Rectal smooth muscle tissue (tissue), 1 donor: ENCODE results near the gene SNX30.

Experiments
- H3K27ac ChIP-seq: one replicate; pipeline ENCODE4 v1.7.0; 2013; ENCODE audit warnings: low read depth, low read length, inconsistent platforms
- H3K27me3 ChIP-seq: one replicate; pipeline ENCODE4 v1.7.0; 2013; ENCODE audit warnings: low read length; ENCODE audit not compliant: control insufficient read depth, insufficient read depth
- H3K36me3 ChIP-seq: one replicate; pipeline ENCODE4 v1.7.0; 2013; ENCODE audit warnings: low read length; ENCODE audit not compliant: control insufficient read depth, insufficient read depth
- H3K4me1 ChIP-seq: one replicate; pipeline ENCODE4 v1.7.0; 2013; ENCODE audit warnings: low read length; ENCODE audit not compliant: control insufficient read depth, insufficient read depth
- H3K4me3 ChIP-seq: one replicate; pipeline ENCODE4 v1.7.0; 2013; ENCODE audit warnings: low read length
- H3K9ac ChIP-seq: one replicate; pipeline ENCODE4 v1.7.0; 2013; ENCODE audit warnings: low read length

Gene SNX30

DNA sequence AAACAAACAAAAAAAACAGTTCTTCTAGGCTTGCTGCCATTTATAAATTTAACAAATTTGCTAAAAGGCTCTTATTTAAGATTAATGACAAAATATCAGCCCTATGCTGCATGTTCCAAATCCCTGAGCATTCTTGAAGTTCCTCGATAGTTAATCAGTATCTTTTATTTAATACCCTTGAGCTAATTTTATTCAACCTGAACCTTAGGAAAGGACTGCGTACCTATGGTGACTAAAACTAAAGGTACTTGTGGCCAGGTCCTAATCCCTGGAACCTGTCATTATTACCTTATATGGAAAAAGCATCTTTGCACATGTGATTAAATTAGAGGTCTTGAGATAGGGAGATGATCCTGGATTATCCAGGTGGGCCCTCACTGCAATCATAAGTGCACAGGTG is 22.2 kb upstream of the SNX30 start:
- Histone ChIP-seq H3K4me3 (no peak overlapping the region), H3K9ac (no peak overlapping the region), H3K27ac (no peak overlapping the region), H3K36me3 (no peaks in the 10 kb centered on the region), H3K4me1 (no peaks in the 10 kb centered on the region), H3K27me3 (no peaks in the 10 kb centered on the region)

DNA sequence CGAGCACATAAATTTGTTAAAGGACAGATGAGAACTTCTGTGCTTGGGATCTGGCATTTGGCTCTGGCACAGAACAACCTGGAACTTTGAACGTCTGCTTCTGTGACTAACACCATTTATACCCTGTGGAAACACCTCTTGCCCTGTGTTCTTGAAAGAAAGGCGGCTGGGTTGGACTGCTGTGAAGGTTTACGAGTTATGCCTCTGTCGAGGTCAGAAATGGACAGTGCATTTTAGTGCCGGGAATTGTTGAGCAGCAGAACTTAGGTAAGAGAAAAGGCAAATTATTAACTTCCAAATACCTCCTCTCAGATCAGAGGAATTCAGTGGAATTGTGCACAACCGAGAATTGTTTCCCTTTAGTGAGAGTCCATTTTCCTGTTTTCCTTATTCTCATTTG is 18.6 kb upstream of the SNX30 start:
- H3K27me3 ChIP-seq = no peaks in the 10 kb centered on the region
- H3K4me3 ChIP-seq = no peak overlapping the region
- no peaks in the 10 kb centered on the region for H3K4me1 ChIP-seq
- H3K9ac ChIP-seq = no peak overlapping the region
- no peaks in the 10 kb centered on the region for H3K36me3 ChIP-seq
- no peak overlapping the region for H3K27ac ChIP-seq

DNA sequence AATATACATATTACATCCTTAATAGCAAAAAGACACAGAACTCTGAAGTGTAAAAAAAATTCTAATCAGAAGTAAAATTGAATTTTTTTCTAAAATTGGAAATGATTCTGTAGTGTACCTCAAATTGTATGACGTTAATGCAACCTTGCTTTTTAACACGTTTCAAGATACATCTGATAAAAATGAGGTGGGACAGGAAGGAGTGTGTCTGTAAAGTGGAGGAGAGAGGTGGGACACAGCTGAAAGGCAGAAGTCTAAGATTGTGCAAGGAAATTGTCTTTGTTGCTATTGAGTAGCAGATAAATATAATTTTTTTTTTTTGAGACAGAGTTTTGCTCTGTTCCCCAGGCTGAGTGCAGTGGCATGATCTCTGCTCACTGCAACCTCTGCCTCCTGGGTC is 15.7 kb upstream of the SNX30 start:
- Histone ChIP-seq H3K9ac (no peak overlapping the region), H3K4me3 (no peak overlapping the region), H3K27me3 (no peaks in the 10 kb centered on the region), H3K36me3 (no peaks in the 10 kb centered on the region), H3K4me1 (no peaks in the 10 kb centered on the region), H3K27ac (no peak overlapping the region)

DNA sequence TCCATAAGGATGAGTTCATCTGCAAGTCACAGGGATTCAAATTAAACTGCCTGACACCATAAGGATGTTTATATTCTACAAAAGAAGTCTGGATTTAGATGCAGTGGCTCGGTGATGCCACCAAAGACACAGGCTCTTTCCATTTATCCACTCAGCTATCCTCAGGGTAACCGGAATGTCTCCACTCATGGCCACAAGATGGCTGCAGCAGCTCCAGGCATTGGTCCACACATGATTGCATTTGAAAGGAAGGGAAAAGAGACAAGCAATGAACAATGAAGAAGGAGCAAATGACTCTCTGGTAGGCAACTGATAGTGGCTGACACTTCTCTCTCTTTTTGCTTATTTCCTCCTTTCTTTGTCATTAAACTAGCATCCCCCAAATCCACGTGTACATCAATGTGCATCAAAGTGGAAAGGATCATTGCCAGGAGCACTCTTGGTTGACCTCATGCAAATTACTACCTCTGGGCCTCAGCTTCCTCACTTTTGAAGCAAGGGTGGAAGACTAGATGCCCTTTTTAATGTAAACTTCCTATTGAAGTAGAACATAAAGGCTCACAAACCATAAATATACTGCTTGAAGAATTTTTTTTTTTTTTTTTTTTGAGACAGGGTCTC is 7.2 kb upstream of the SNX30 start:
- Histone ChIP-seq H3K27me3 (no peaks in the 10 kb centered on the region), H3K36me3 (no peaks in the 10 kb centered on the region), H3K9ac (no peak overlapping the region), H3K27ac (no peak overlapping the region), H3K4me3 (no peak overlapping the region), H3K4me1 (no peaks in the 10 kb centered on the region)

DNA sequence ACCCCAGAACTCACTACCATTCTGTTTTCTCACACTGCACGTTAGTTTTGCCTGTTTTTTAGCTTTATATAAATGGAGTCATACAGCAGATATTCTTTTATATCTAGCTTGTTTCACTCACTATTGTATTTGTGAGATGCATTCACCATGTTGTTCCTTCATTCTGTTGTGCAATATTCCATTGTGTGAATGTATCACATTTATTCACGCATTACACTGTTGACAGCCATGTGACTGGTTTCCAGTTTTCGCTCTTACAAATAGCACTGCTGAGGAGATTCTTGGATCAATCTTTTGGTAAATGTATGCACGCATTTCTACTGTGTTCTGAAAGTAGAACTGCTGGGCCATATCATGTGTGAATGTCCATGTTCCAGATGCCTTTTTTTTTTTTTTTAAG is 6.4 kb upstream of the SNX30 start:
- Histone ChIP-seq H3K27ac (no peak overlapping the region), H3K27me3 (no peaks in the 10 kb centered on the region), H3K4me1 (no peaks in the 10 kb centered on the region), H3K9ac (no peak overlapping the region), H3K4me3 (no peak overlapping the region), H3K36me3 (no peaks in the 10 kb centered on the region)

DNA sequence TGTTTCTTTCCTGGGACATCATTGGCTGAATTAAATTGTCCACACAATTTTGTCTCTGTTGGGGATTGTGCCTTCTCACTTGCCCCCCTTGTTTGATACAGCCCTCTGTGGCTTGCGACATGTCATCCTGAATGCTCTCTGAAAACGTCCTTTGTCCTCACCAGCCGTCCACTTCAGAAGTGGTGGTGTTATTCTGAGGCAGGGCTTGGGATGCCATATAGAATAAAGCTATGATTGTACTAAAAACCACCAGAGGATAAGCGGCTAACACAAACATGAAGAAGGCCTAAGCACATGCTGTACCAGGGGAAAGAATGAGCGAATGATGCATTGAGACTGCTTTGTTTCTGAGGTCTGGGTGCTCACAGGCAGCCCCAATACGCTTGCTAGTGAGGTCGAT is 3.5 kb upstream of the SNX30 start:
- Histone ChIP-seq H3K27me3 (no peaks in the 10 kb centered on the region), H3K9ac (no peak overlapping the region), H3K4me1 (peaks cover 3% of the 10 kb centered on the region), H3K36me3 (no peaks in the 10 kb centered on the region), H3K27ac (peak overlapping the region; percentile 60), H3K4me3 (no peak overlapping the region)

DNA sequence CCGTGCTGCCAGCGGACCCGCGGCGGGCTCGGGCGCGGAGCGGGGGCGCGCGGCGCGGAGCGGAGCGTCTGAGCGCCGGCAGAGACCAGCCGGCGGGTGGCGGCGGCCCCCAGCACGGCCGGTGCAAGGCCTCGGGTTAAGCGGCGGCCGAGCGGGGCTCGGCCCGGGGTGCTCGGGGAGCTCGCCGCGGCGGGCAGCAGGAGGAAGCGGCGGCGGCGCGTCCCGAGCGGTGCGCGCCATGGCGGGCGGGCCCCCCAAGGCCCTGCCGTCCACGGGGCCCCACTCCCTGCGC is 150 bp downstream of the SNX30 start:
- H3K27ac ChIP-seq = peak overlapping the region; percentile 51
- peak overlapping the region; percentile 73 for H3K9ac ChIP-seq
- peak overlapping the region; percentile 96 for H3K4me3 ChIP-seq
- H3K36me3 ChIP-seq = no peaks in the 10 kb centered on the region
- H3K27me3 ChIP-seq = no peaks in the 10 kb centered on the region
- peaks cover 19% of the 10 kb centered on the region for H3K4me1 ChIP-seq

DNA sequence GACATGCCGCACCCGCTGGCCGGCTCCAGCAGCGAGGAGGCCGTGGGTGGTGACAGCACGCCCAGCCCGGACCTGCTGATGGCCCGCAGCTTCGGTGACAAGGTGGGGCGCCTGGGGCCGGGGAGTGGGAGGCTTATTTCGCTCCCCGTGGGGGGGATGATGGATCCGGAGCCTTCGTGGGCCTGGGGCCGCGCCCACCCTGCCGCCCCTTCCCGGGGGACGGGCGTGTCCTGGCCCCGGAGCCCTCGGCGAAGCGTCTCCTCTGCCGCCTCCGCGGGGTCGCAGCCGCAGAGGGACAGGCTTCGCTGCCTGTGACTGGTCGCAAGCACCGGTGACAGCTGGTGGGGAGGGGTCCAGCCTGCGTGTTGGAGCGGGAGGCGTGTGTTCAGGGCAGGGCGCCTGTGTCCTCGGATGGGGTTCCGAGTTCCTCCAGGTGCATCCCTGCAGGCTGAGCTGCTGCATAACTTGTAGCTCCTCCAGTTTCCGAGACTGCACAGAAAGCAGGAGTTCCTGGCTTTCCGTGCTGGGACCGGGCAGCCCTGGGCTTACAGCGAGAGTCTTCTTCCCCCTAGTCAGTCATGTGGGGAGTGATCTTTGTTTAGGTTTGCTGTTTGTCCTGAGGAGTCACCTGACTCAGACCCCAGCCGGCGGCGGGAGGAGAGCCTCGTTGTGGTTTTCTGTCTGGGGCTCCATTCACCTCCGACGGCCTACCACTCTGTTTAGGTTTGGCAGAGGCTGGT is 666 bp downstream of the SNX30 start:
- Histone ChIP-seq H3K4me1 (peaks cover 24% of the 10 kb centered on the region), H3K36me3 (no peaks in the 10 kb centered on the region), H3K27ac (peak overlapping the region; percentile 51), H3K4me3 (peak overlapping the region; percentile 96), H3K9ac (peak overlapping the region; percentile 73), H3K27me3 (no peaks in the 10 kb centered on the region)

DNA sequence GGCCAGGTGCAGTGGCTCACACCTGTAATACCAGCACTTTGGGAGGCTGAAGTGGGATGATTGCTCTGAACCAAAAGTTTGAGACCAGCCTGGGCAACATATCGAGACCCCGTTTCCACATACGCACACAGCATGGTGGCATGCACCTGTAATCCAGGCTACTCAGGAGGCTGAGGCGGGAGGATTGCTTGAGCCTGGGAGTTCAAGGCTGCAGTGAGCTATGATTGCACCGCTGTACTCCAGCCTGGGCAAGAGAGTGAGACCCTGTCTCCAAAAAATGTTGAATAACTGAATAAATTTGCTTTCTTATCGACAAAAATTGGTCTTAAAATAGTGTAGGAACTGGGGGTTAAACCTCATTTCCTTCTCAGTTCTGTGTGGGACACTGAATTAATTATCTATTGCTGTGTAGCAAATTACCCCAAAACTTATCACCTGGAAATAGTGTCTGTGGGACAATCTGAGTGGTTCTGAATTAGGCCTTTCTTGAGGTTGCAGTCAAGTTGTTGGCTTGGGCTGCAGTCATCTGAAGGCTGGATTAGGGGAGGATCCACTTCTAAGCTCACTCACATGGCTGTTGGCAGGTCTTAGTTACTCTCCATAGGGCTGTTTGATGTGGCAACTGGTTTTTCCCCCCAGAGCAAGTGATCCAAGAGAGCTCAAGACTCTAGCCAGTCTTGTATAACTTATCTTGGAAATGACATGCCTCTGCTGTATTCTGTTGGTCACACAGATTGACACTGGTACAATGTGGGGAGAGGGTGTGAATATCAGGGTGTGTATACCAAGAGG is 2.0 kb downstream of the SNX30 start:
- Histone ChIP-seq H3K36me3 (no peaks in the 10 kb centered on the region), H3K9ac (no peak overlapping the region), H3K27ac (no peak overlapping the region), H3K27me3 (no peaks in the 10 kb centered on the region), H3K4me3 (peak overlapping the region; percentile 96), H3K4me1 (peaks cover 32% of the 10 kb centered on the region)

DNA sequence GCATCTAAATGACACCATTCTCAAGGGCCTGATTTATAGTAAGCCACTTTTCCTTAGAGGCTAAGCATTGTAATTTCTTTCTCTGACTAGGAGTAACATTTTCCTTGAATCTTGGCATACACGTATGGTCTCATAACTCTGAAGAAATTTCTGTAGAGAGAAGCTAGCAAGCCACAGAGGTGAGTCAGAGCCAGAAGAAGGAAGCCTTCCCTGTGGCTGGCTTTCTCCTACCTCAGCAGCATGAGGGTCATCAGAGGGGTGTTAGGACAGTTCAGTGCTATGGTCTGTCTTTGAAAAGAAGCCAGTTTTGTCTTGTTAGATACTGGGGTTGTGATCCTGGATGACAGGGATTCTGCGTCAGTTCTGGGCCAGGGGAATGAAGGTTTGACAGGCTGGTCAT is 3.2 kb downstream of the SNX30 start:
- H3K4me3 ChIP-seq = no peak overlapping the region
- peak overlapping the region; percentile 41 for H3K27ac ChIP-seq
- no peak overlapping the region for H3K9ac ChIP-seq
- peaks cover 34% of the 10 kb centered on the region for H3K4me1 ChIP-seq
- H3K36me3 ChIP-seq = no peaks in the 10 kb centered on the region
- H3K27me3 ChIP-seq = no peaks in the 10 kb centered on the region

DNA sequence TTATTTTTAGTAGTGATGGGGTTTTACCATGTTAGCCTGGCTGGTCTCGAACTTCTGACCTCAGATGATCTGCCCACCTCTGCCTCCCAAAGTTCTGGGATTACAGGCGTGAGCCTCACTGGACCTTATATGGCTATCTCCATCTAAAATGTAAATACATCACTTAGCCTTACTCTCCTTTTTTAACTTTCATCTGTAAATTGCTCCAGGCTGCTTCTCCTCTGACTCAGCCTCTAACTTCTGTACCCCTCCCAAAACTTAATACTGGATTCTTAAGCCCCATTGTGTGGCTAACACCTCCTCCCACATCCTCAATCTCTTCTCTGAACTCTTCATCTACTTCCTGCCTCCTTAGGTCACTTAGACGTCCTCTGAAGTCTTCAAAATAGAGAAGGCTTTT is 4.0 kb downstream of the SNX30 start:
- Histone ChIP-seq H3K4me1 (peaks cover 34% of the 10 kb centered on the region), H3K9ac (no peak overlapping the region), H3K36me3 (no peaks in the 10 kb centered on the region), H3K4me3 (no peak overlapping the region), H3K27me3 (no peaks in the 10 kb centered on the region), H3K27ac (peak overlapping the region; percentile 25)

DNA sequence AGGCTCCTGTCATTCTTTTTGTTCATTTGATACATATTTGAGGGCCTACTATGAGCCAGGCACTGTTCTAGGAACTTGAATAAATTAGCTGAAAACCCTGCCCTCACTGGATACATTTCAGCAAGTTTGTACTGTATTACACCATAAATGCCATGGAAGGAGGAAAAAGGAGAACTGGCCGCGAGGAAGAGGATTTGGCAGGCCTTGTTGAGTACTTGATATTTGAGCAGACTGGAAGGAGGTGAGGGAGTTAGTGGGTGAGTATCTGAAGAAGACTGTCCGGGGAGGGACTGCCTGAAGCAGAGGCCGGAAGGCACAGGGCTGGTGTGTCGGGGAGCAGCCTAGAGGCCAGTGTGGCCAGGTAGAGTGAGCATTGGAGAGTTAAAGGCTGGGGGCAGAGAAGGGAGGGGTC is 4.5 kb downstream of the SNX30 start:
- Histone ChIP-seq H3K4me1 (peaks cover 34% of the 10 kb centered on the region), H3K9ac (no peak overlapping the region), H3K27me3 (no peaks in the 10 kb centered on the region), H3K4me3 (no peak overlapping the region), H3K27ac (peak overlapping the region; percentile 25), H3K36me3 (no peaks in the 10 kb centered on the region)
